ENCODE data around the gene PDLIM7.

DNA sequence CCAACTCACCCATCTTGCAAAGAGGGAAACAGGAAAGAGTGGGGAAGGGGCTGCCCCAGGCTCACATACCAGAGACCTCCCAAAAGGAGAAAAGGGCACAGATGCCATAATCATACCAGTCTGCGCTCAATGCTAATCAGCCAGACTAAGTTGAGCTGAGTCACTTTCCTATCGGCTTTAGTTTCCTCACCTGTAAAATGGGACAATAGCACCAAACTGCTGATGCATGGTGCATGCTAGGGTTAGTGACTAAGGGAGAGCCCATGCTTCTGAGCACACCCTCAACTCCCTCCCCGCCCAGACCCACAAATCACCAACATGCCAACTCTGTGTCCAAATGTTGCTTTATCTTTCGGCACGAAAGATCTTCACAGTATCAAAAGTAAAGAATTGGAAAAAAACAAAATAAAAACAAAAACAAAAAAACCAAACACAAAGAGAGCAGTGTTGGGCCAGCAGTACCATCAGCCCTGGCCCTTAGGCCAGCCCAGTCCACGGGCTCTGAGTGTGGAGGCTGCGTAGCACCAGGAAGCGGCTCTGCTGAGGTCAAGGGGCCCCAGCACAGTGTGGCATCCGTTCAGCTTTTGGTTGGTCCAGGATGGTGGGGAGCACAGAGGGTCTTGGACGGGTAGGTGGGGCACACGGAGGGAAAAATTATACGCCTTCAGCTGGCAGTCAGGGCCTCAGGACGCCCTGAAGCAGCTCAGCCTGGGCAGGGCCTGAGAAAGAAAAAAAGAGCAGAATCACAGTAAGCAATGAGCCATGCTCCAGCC lies 22.2 kb upstream of the PDLIM7 start:
- no peak for TF ChIP-seq RAD21 (IDR thresholded peaks at IDR 0.05; ENCODE audit: low read depth)
- TF ChIP-seq, protein P1, sequence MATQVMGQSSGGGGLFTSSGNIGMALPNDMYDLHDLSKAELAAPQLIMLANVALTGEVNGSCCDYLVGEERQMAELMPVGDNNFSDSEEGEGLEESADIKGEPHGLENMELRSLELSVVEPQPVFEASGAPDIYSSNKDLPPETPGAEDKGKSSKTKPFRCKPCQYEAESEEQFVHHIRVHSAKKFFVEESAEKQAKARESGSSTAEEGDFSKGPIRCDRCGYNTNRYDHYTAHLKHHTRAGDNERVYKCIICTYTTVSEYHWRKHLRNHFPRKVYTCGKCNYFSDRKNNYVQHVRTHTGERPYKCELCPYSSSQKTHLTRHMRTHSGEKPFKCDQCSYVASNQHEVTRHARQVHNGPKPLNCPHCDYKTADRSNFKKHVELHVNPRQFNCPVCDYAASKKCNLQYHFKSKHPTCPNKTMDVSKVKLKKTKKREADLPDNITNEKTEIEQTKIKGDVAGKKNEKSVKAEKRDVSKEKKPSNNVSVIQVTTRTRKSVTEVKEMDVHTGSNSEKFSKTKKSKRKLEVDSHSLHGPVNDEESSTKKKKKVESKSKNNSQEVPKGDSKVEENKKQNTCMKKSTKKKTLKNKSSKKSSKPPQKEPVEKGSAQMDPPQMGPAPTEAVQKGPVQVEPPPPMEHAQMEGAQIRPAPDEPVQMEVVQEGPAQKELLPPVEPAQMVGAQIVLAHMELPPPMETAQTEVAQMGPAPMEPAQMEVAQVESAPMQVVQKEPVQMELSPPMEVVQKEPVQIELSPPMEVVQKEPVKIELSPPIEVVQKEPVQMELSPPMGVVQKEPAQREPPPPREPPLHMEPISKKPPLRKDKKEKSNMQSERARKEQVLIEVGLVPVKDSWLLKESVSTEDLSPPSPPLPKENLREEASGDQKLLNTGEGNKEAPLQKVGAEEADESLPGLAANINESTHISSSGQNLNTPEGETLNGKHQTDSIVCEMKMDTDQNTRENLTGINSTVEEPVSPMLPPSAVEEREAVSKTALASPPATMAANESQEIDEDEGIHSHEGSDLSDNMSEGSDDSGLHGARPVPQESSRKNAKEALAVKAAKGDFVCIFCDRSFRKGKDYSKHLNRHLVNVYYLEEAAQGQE (IDR thresholded peaks at IDR 0.05; ENCODE audit: low read depth) = no peak
- TF ChIP-seq, protein P2, sequence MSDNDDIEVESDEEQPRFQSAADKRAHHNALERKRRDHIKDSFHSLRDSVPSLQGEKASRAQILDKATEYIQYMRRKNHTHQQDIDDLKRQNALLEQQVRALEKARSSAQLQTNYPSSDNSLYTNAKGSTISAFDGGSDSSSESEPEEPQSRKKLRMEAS (IDR thresholded peaks at IDR 0.05) = no peak
- TF ChIP-seq TAF1 (IDR thresholded peaks at IDR 0.05; ENCODE audit: low read depth) = no peak
- TF ChIP-seq FOXM1 (IDR thresholded peaks at IDR 0.05; ENCODE audit: borderline replicate concordance, low read depth) = no peak
- no peak for TF ChIP-seq CEBPB (IDR thresholded peaks at IDR 0.05)
- TF ChIP-seq YY1 (IDR thresholded peaks at IDR 0.05; ENCODE audit: low read depth) = no peak
- no peak for TF ChIP-seq EP300 (IDR thresholded peaks at IDR 0.05; ENCODE audit: borderline replicate concordance)
